Mammary epithelial cell (primary cell): ENCODE measurements around the gene CHRND.

Source experiments
- CTCF ChIP-seq, 2 donors: IDR thresholded peaks in 1 of 2; conservative IDR thresholded peaks in 1 of 2; 2 replicates each; pipeline ENCODE4 v1.5.1; 2011 to 2012; ENCODE audit warnings: inconsistent platforms in 2 of 2, low read length in 2 of 2, mild to moderate bottlenecking in 2 of 2, control low read depth in 1 of 2, low read depth in 1 of 2; ENCODE audit not compliant: insufficient read depth in 1 of 2; ENCODE audit errors: extremely low read depth in 1 of 2
- EZH2 ChIP-seq: IDR thresholded peaks from 2 replicates; pipeline ENCODE4 v1.6.1; 2012; ENCODE audit warnings: low read length, inconsistent platforms, borderline replicate concordance

GRCh38 chr2:232574674-232575403, 48.9 kb downstream of the CHRND start:
- no peak for TF ChIP-seq CTCF (conservative IDR thresholded peaks at IDR 0.05 in 1 of 2, IDR thresholded peaks at IDR 0.05 in 1 of 2; ENCODE audit: extremely low read depth in 1 of 2, insufficient read depth in 1 of 2, low read depth in 1 of 2, low read length in 2 of 2)
- no peak for TF ChIP-seq EZH2
